Stimulated activated naive CD8-positive, alpha-beta T cell treated with anti-CD3 and anti-CD28 coated beads, Interleukin-15, amount 100 ng/mL, for 72 hours (primary cell): Measurements from ENCODE around the gene VPS33B.
"Not testable (repeated sequence)": the region's sequence is repeated elsewhere in the genome, so short reads cannot be mapped to it uniquely, and the experiment has no call there.

ENCODE experiments used
- ATAC-seq: fragments of 150-1000 bp; cut with Tn5 transposase; 2 replicates; pipeline ENCODE4 v1.10.0; 2021; ENCODE audit warnings: mild to moderate bottlenecking, moderate library complexity
- DNase-seq, 2 donors: peaks; one replicate each; pipeline ENCODE4 v3.0.0; 2021 to 2022
- H3K27ac Mint-ChIP-seq, 2 donors: one replicate each; pipeline ENCODE4 v1.8.0; 2022; ENCODE audit warnings: mild to moderate bottlenecking in 2 of 2, mixed read lengths in 2 of 2, moderate library complexity in 2 of 2
- H3K27me3 Mint-ChIP-seq: one replicate; pipeline ENCODE4 v1.8.0; 2022; ENCODE audit warnings: mixed read lengths
- H3K4me1 Mint-ChIP-seq: one replicate; pipeline ENCODE4 v1.8.0; 2022; ENCODE audit warnings: mild to moderate bottlenecking, mixed read lengths
- H3K4me3 Mint-ChIP-seq, 2 donors: one replicate each; pipeline ENCODE4 v1.8.0; 2022; ENCODE audit warnings: mild to moderate bottlenecking in 2 of 2, mixed read lengths in 2 of 2, moderate library complexity in 1 of 2
- H3K9me3 Mint-ChIP-seq, 2 donors: one replicate each; pipeline ENCODE4 v1.8.0; 2022; ENCODE audit warnings: mixed read lengths in 2 of 2

VPS33B gene

DNA sequence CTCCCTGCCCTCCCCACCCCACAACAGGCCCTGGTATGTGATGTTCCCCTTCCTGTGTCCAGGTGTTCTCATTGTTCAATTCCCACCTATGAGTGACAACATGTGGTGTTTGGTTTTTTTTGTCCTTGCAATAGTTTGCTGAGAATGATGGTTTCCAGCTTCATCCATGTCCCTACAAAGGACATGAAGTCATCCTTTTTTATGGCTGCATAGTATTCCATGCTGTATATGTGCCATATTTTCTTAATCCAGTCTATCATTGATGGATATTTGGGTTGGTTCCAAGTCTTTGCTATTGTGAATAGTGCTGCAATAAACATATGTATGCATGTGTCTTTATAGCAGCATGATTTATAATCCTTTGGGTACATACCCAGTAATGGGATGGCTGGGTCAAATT lies 23.7 kb upstream of the VPS33B start:
- H3K9me3 Mint-ChIP-seq, H3K4me3 Mint-ChIP-seq, H3K27ac Mint-ChIP-seq, DNase-seq, ATAC-seq, H3K27me3 Mint-ChIP-seq: not testable (repeated sequence)
- H3K4me1 Mint-ChIP-seq = peaks cover 14% of the 10 kb centered on the region

DNA sequence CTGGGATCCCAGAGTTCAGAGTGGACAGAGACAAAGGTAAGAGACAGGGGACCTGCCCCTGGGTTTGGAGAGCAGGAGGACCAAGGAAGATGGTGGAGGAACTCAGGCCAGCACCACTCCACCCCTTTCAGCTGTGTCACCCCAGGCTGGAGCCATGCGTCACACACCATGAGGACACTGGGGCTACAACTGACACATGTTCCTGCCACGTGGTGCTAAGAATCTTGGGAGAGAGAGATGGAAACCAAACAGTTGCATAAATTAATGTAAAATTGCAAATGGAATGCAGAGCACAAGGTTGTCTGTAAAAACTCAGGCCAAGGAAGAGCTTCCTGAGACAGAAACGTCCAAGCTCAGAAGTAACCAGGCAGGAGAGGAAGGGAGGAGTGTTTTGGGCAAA lies 22.7 kb upstream of the VPS33B start:
- no peak overlapping the region for H3K27ac Mint-ChIP-seq
- H3K4me1 Mint-ChIP-seq = peaks cover 19% of the 10 kb centered on the region
- no peaks in the 10 kb centered on the region for H3K9me3 Mint-ChIP-seq
- H3K27me3 Mint-ChIP-seq = no peaks in the 10 kb centered on the region
- H3K4me3 Mint-ChIP-seq = no peak overlapping the region
- DNase-seq (no peak), ATAC-seq (no peak)

DNA sequence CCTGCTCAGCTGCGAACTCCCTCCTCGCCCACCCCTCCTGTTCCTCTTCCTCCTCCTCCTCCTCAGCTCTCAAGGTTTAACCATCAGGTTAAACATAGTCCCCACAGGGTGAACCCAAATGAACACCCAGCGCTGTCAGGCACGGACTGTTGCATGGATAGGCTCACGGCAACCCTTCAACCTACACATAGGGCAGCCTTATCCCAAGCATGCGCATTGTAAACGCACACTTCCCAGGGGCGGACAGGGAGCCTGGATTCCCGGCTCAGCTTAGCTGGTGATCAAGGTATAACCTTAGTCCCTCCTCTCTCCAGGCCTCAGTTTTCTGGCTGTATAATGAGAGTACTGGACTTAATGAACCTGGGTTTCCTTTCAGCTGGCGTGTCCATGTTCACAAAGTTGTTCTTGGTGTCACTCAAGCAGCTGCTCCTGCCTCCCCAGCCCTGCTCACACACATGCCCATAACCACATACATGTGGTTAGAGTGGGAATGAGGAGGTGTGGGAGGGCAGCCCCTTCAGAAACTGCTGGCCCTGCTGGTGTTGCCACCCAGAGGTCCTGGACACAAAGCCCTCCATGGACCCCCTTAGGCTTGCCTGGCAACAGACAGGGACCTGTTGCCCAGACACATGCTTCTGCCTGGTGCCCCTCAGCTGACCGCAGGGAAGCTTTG lies 20.9 kb upstream of the VPS33B start:
- no peaks in the 10 kb centered on the region for H3K9me3 Mint-ChIP-seq
- H3K27ac Mint-ChIP-seq = peak overlapping the region in 1 of 2 donors; percentile 27
- H3K27me3 Mint-ChIP-seq = no peaks in the 10 kb centered on the region
- no peak overlapping the region for H3K4me3 Mint-ChIP-seq
- peaks cover 18% of the 10 kb centered on the region for H3K4me1 Mint-ChIP-seq
- DNase-seq (no peak), ATAC-seq (no peak)

DNA sequence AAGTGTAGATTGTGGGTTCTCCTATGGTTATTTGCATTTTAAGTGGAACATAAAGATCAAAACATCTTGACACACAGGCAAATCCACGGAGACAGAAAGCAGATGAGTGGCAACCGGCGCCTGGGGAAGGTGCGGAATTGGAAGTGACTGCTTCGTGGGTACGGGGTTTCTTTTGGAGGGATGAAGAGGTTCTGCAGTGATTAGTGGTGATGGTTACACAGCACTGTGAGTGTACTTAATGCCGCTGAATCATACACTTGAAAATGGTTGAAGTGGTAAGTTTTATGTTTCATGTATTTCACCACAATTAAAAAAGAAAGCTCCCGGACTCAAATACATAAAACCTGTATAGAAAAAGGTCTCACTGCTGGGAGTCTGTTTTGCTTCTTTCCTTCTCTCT lies 18.5 kb upstream of the VPS33B start:
- H3K9me3 Mint-ChIP-seq = no peaks in the 10 kb centered on the region
- H3K4me1 Mint-ChIP-seq = peaks cover 5% of the 10 kb centered on the region
- no peak for ATAC-seq
- no peak overlapping the region for H3K4me3 Mint-ChIP-seq
- no peaks in the 10 kb centered on the region for H3K27me3 Mint-ChIP-seq
- no peak for DNase-seq
- no peak overlapping the region for H3K27ac Mint-ChIP-seq

DNA sequence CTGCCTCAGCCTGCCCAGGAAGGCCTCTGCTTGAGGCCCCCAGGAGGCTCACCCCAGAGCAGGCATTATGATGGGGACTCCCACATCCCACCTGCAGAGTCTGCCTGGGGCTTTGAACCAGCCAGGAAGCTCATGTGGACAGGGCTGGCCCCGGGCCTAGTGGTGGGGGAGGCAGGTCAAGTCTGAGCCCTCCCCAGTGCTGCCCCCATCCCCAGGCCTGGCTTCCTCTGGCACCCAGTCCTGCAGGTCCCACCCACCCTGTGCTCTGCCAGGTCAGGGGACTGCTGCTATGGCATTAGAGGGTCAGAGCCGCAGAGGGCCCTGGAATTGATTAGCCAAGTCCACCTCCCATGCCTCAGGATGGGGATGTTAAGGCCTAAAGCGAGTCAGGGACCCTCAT lies 17.6 kb upstream of the VPS33B start:
- no peaks in the 10 kb centered on the region for H3K27me3 Mint-ChIP-seq
- no peak overlapping the region for H3K27ac Mint-ChIP-seq
- no peak overlapping the region for H3K4me3 Mint-ChIP-seq
- peak; percentile 33 for ATAC-seq
- no peaks in the 10 kb centered on the region for H3K9me3 Mint-ChIP-seq
- DNase-seq = no peak
- H3K4me1 Mint-ChIP-seq = peaks cover 5% of the 10 kb centered on the region

DNA sequence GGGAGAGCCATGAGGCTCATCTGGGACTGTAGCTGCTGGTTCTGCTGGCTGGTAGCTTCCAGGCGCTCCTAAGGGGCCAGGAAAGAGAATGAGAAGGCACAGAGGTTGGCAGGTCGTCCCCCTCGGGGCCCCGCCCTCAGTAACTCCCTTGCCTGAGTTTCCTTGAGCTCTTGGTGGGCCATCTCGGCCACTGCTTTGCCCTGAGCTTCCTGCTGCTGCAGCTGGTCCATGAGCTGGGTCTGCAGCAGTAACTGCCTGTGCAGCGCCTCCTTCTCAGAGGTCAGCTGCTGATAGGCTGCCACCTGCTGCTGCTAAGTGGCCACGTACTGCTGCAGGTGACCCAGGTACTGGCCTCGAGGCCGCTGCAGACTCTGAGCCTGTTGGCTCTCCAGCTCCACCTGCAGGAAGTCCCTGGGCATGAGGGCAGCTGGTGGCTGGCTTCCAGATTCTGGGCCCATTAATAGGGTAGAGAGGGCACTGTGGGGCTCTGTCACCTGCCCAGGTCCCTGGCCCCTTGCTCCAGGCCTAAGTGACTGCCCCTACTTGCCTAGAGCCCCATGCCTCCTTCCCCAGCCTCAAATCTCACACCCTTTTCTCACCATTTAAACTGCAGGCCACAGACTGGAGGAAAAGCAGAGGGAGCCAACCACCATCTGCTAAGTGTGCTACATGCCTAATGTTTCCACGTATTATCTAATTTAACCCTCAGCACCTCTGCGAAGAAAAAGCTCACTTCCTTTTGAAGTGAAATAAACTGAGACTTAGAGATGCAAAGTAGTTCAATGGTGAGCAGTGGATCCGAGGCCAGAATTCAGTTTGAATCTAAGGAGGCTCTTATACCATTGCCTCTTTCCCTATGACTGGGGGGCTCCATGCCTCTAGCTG lies 10.8 kb upstream of the VPS33B start:
- Mint-ChIP-seq H3K4me3 (no peak overlapping the region), H3K9me3 (no peaks in the 10 kb centered on the region), H3K27me3 (no peaks in the 10 kb centered on the region), H3K4me1 (peaks cover 9% of the 10 kb centered on the region), H3K27ac (no peak overlapping the region)
- DNase-seq (peak; percentile 58 to 68), ATAC-seq (peak; percentile 88)

DNA sequence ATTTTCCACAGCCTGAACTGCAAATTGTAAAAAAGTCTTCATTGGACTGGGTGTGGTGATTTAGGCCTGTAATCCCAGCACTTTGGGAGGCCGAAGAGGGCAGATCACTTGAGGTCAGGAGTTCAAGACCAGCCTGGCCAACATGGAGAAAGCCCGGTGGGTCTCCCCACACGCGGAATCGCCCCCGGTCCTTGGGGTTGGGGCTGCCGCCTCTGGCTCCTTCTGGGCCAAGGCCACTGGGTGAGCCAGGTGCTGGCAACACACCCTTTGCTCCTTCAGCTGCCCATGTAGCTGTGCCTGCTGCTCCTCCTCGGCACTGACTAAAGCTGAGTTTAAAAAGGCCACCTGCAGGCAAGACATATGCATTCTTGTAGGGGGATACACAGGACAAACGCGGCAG lies 9.4 kb upstream of the VPS33B start:
- Mint-ChIP-seq H3K9me3 (no peaks in the 10 kb centered on the region), H3K4me1 (peaks cover 9% of the 10 kb centered on the region), H3K4me3 (no peak overlapping the region), H3K27me3 (no peaks in the 10 kb centered on the region), H3K27ac (no peak overlapping the region)
- ATAC-seq (no peak), DNase-seq (no peak)

DNA sequence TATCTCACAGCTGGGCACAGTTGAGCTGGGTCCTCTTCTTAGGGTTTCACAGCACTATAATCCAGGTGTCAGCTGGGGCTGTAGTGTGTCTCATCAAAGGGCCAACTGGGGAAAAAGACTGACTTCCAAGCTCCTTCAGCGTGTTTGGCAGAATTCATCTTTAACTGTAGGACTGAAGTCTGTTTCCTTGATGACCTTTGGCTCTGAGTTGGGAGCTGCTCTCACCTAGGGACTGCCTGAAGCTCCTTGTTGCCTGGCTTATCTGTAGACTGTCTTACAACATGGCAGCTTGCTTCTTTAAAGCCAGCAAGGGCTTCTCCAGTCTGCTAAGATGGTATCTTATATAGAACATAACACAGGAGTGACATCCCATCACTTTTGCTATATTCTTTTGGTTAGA lies 5.3 kb upstream of the VPS33B start:
- H3K9me3 Mint-ChIP-seq = no peaks in the 10 kb centered on the region
- no peak for DNase-seq
- no peak for ATAC-seq
- H3K27ac Mint-ChIP-seq = no peak overlapping the region
- H3K27me3 Mint-ChIP-seq = no peaks in the 10 kb centered on the region
- H3K4me1 Mint-ChIP-seq = peaks cover 12% of the 10 kb centered on the region
- H3K4me3 Mint-ChIP-seq = no peak overlapping the region

DNA sequence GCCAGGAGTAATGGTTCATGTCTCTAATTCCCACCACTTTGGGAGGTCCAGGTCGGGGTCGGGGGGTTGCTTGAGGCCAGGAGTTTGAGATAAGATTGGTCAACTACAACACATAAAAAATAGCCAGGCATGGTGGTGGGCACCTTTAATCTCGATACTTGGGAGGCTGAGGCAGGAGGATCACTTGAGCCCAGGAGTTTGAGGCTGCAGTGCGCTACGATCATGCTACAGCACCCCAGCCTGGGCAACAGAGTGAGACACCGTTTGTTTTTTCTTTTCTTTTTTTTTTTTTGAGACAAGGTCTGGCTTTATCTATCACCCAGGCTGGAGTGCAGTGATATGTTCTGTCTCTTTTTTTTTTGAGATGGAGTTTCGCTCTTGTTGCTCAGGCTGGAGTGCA lies 1.3 kb upstream of the VPS33B start:
- ATAC-seq (no peak), DNase-seq (no peak)
- Mint-ChIP-seq H3K27ac (no peak overlapping the region), H3K4me1 (peaks cover 37% of the 10 kb centered on the region), H3K9me3 (no peaks in the 10 kb centered on the region), H3K4me3 (no peak overlapping the region), H3K27me3 (no peaks in the 10 kb centered on the region)

DNA sequence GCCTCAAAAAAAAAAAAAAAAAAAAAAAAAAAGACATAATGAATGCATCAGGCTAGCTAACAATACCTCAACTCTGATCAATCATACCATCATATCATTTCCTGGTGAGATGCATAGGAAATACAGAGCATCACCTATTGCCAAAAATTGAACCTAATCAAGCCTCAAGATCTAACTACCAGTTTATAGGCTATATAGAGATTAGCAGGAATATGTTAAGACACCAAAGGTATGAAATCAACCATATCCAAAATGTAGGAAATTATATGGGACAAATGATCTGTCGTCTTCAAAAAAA lies 387 bp upstream of the VPS33B start:
- no peaks in the 10 kb centered on the region for H3K9me3 Mint-ChIP-seq
- DNase-seq = no peak
- H3K27ac Mint-ChIP-seq = peak overlapping the region; percentile 93 to 97
- H3K27me3 Mint-ChIP-seq = no peaks in the 10 kb centered on the region
- H3K4me1 Mint-ChIP-seq = peaks cover 46% of the 10 kb centered on the region
- ATAC-seq = no peak
- peak overlapping the region; percentile 93 to 96 for H3K4me3 Mint-ChIP-seq

DNA sequence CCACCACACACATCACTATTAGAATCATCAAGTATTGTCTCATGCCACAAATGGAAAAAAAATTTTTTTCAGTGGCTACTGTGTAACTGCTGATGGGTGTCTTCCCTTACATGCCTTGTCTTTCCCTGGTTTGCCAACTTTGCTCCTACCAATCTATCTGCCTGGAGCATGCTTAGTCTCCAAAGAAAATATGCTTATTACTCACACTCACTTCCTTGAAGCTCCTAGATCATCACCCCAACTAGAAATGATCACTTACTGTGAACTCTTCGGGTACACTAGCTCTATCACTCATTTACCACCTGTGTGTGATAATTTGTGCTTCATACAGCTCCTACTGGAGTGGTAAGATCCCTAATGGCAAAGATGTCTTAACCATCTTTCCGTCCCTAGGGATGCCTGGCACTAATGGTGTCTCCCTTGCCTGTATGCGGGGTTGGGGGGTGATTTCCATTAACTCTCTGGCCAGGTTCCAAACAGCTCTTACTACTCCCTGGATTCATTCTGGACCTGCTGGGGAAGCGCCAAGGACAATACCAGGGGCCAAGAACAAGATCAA lies 799 bp downstream of the VPS33B start:
- H3K4me1 Mint-ChIP-seq = peaks cover 47% of the 10 kb centered on the region
- no peak for ATAC-seq
- peak overlapping the region; percentile 93 to 97 for H3K27ac Mint-ChIP-seq
- peak overlapping the region; percentile 93 to 96 for H3K4me3 Mint-ChIP-seq
- H3K27me3 Mint-ChIP-seq = no peaks in the 10 kb centered on the region
- no peak for DNase-seq
- H3K9me3 Mint-ChIP-seq = no peaks in the 10 kb centered on the region

DNA sequence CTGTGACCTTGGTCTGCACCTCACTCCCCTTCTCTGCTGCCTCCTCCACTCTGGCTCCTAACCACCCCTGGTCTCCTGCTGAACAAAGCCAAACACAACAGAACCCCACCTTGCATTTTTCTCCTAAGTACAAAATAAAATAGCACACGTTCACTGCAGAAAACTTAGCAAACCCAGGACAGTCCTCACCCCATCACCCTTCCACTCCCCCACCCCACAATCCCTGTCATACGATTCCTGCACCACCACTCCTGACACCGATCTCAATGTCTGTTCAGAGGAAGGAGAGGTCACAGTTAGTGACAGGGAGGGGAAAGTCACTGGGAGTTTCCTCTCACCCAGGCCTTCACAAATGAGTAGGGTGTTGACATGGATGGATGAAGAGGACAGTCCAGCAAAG lies 4.2 kb downstream of the VPS33B start:
- H3K27me3 Mint-ChIP-seq = no peaks in the 10 kb centered on the region
- ATAC-seq (no peak), DNase-seq (no peak)
- no peaks in the 10 kb centered on the region for H3K9me3 Mint-ChIP-seq
- H3K4me3 Mint-ChIP-seq = no peak overlapping the region
- H3K27ac Mint-ChIP-seq = no peak overlapping the region
- H3K4me1 Mint-ChIP-seq = peaks cover 40% of the 10 kb centered on the region

DNA sequence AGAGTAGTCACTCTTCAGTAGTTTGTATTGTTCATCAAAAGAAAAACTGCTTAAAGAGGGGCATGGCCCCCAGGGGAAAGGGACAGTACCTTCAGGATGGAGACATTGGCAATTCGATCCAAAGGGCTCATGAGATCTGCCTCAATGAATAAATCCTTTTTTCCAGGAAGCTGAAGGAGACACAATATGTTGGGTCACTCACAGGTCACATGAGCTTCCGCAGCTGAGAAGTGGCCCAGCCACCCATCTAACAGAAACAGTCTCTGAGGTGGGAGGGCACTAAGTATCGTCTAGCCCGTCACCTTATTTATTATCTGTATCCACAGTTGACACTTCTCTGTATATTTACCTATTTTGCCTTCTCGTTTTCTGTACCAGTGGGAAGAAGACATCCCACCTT lies 4.7 kb downstream of the VPS33B start:
- peaks cover 36% of the 10 kb centered on the region for H3K4me1 Mint-ChIP-seq
- no peak for ATAC-seq
- no peak overlapping the region for H3K27ac Mint-ChIP-seq
- no peak for DNase-seq
- H3K4me3 Mint-ChIP-seq = no peak overlapping the region
- H3K9me3 Mint-ChIP-seq = no peaks in the 10 kb centered on the region
- no peaks in the 10 kb centered on the region for H3K27me3 Mint-ChIP-seq

DNA sequence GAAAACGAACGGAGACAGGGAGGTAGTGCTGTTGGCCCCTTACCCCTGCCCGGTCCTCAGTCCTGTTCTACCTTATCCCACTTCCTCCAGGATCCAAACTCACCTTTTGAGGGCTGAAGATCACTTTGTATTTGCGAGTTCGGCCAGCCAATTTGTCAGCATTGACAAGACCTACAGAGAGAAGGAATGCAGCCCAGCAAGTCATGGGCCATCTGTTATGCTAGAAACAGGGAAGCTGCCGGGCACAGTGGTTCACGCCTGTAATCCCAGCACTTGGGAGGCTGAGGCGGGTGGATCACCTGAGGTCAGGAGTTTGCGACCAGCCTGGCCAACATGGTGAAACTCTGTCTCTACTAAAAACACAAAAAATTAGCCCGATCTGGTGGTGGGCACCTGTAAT lies 8.7 kb downstream of the VPS33B start:
- H3K27ac Mint-ChIP-seq, H3K4me3 Mint-ChIP-seq, H3K9me3 Mint-ChIP-seq, DNase-seq, ATAC-seq, H3K27me3 Mint-ChIP-seq: not testable (repeated sequence)
- H3K4me1 Mint-ChIP-seq = peaks cover 10% of the 10 kb centered on the region

DNA sequence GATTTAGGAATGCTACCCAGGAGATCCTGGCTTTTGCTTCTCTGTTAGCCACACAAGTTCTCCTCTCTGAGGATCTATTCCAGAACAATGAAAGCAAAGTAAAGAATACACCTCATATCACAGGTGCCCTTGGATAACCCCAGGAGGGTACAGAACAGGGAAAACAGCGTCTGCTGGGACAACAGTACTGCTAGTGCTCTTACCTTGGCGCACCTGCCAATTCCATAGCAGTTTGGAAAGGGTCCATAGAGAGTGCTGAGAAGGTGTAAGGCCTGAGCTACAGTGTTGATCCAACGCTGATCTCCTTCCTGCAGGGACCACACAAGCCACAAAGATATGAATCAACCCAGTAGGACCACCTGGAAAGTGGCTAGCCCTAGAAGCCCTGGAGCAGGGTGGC lies 15.1 kb downstream of the VPS33B start:
- DNase-seq (no peak), ATAC-seq (no peak)
- no peaks in the 10 kb centered on the region for H3K9me3 Mint-ChIP-seq
- H3K4me1 Mint-ChIP-seq = no peaks in the 10 kb centered on the region
- no peak overlapping the region for H3K27ac Mint-ChIP-seq
- no peaks in the 10 kb centered on the region for H3K27me3 Mint-ChIP-seq
- H3K4me3 Mint-ChIP-seq = no peak overlapping the region

DNA sequence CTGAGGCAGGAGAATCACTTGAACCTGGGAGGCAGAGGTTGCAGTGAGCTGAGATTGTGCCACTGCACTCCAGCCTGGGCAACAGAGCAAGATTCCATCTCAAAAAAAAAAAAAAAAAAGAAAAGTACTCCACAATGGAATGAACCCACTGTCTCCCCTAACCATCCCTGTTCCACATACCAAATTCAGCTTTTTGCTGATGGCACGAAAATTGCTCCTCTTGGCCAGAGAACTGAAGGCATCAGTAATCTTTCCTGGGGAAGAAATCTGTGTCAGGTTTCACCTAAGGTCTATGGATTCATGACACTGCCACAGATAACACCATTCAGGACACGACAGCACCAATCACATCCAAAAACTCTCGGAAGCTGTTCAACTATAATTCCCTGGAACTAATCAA lies 21.2 kb downstream of the VPS33B start:
- H3K4me1 Mint-ChIP-seq = no peaks in the 10 kb centered on the region

More for the DNA sequence above, 21.2 kb downstream of the VPS33B start:
- ATAC-seq (no peak), DNase-seq (no peak)
- Mint-ChIP-seq H3K27ac (no peak overlapping the region), H3K27me3 (no peaks in the 10 kb centered on the region), H3K4me3 (no peak overlapping the region), H3K9me3 (no peaks in the 10 kb centered on the region)
